WI38 (cell line): Measurements from ENCODE around the gene PRKCE.

Experiments used
- H3K4me3 ChIP-seq: 2 replicates; pipeline ENCODE4 v1.5.1; 2011; ENCODE audit warnings: low read depth, mild to moderate bottlenecking, control low read depth, low read length
- CTCF ChIP-seq: IDR thresholded peaks from 2 replicates; pipeline ENCODE4 v1.5.1; 2012; ENCODE audit warnings: low read depth, mild to moderate bottlenecking, control low read depth, low read length

PRKCE gene

GRCh38 chr2:46010223-46010924 lies 358.9 kb downstream of the PRKCE start:
- no peak overlapping the region for H3K4me3 ChIP-seq
- no peak for TF ChIP-seq CTCF

GRCh38 chr2:46010925-46011490 lies 359.5 kb downstream of the PRKCE start:
- no peak overlapping the region for H3K4me3 ChIP-seq
- 0 out of 2 replicates have a peak, but pooled peaks have one; percentile 24 for TF ChIP-seq CTCF

- H3K4me3 ChIP-seq, result no peak overlapping the region
- TF ChIP-seq CTCF, result no peak
These were observed 361.3 kb downstream of the PRKCE start for GRCh38 chr2:46012618-46013240.

- no peak overlapping the region for H3K4me3 ChIP-seq
- no peak for TF ChIP-seq CTCF
These were observed 362.3 kb downstream of the PRKCE start for GRCh38 chr2:46013726-46014125.

GRCh38 chr2:46014911-46015654 lies 363.6 kb downstream of the PRKCE start:
- no peak overlapping the region for H3K4me3 ChIP-seq
- TF ChIP-seq CTCF, result no peak

- no peak overlapping the region for H3K4me3 ChIP-seq
- no peak for TF ChIP-seq CTCF
These were observed 364.2 kb downstream of the PRKCE start for GRCh38 chr2:46015671-46016070.
